ENCODE results near the gene SCG2. TPM values are rescaled to one million over a fixed set of nuclear protein-coding genes. Genes with fewer than 3 reads are reported as not detected.

Gene SCG2
- total RNA-seq, 1 donor from 2014 or later: 0.19 TPM

- intact Hi-C loops (cut with micrococcal nuclease): no loop called here
- Histone ChIP-seq H3K4me1 (no peaks in the 10 kb centered on the region), H3K27me3 (ENCODE audit: low read depth) (no peaks in the 10 kb centered on the region), H3K27ac (replicated peaks) (no peak overlapping the region), H3K36me3 (no peaks in the 10 kb centered on the region), H3K9me3 (replicated peaks) (peaks cover 8% of the 10 kb centered on the region), H3K4me3 (no peak overlapping the region)
- no peak for TF ChIP-seq CTCF (IDR thresholded peaks at IDR 0.05; ENCODE audit: borderline replicate concordance)
- no peak for DNase-seq
Observed at GRCh38 chr2:223633656-223634055, 31.5 kb upstream of the SCG2 start.

GRCh38 chr2:223632826-223633225, 30.7 kb upstream of the SCG2 start:
- no peak for DNase-seq
- intact Hi-C loops (cut with micrococcal nuclease): no loop called here
- H3K9me3 ChIP-seq (replicated peaks): peaks cover 8% of the 10 kb centered on the region

GRCh38 chr2:223626716-223627115, 24.6 kb upstream of the SCG2 start:
- Histone ChIP-seq H3K4me1 (no peaks in the 10 kb centered on the region), H3K4me3 (no peak overlapping the region), H3K27ac (replicated peaks) (no peak overlapping the region), H3K9me3 (replicated peaks) (no peaks in the 10 kb centered on the region), H3K27me3 (ENCODE audit: low read depth) (peaks cover 18% of the 10 kb centered on the region), H3K36me3 (no peaks in the 10 kb centered on the region)
- no peak for DNase-seq
- intact Hi-C loops (cut with micrococcal nuclease): no loop called here
- no peak for TF ChIP-seq CTCF (IDR thresholded peaks at IDR 0.05; ENCODE audit: borderline replicate concordance)

More at GRCh38 chr2:223632826-223633225, 30.7 kb upstream of the SCG2 start:
- Histone ChIP-seq H3K36me3 (no peaks in the 10 kb centered on the region), H3K4me1 (no peaks in the 10 kb centered on the region), H3K27ac (replicated peaks) (no peak overlapping the region), H3K4me3 (no peak overlapping the region), H3K27me3 (ENCODE audit: low read depth) (peaks cover 2% of the 10 kb centered on the region)
- no peak for TF ChIP-seq CTCF (IDR thresholded peaks at IDR 0.05; ENCODE audit: borderline replicate concordance)

- no peak overlapping the region for H3K4me3 ChIP-seq
- H3K9me3 ChIP-seq (replicated peaks): no peaks in the 10 kb centered on the region
- H3K36me3 ChIP-seq: no peaks in the 10 kb centered on the region
- H3K27ac ChIP-seq (replicated peaks): no peak overlapping the region
- TF ChIP-seq CTCF (IDR thresholded peaks at IDR 0.05; ENCODE audit: borderline replicate concordance): no peak
- intact Hi-C loops (cut with micrococcal nuclease): no loop called here
- no peak for DNase-seq
- peaks cover 29% of the 10 kb centered on the region for H3K27me3 ChIP-seq (ENCODE audit: low read depth)
- no peaks in the 10 kb centered on the region for H3K4me1 ChIP-seq
Observed at GRCh38 chr2:223625652-223626051, 23.5 kb upstream of the SCG2 start.

- H3K27me3 ChIP-seq (ENCODE audit: low read depth): peaks cover 55% of the 10 kb centered on the region
- no peak for DNase-seq
- H3K9me3 ChIP-seq (replicated peaks): no peaks in the 10 kb centered on the region
- no peaks in the 10 kb centered on the region for H3K4me1 ChIP-seq
- TF ChIP-seq CTCF (IDR thresholded peaks at IDR 0.05; ENCODE audit: borderline replicate concordance): no peak
- no peak overlapping the region for H3K27ac ChIP-seq (replicated peaks)
- no peaks in the 10 kb centered on the region for H3K36me3 ChIP-seq
- no peak overlapping the region for H3K4me3 ChIP-seq
- intact Hi-C loops (cut with micrococcal nuclease): no loop called here
Observed at GRCh38 chr2:223621901-223622300, 19.7 kb upstream of the SCG2 start.
